ENCODE measurements around the gene GATAD2A.

Gene GATAD2A

DNA sequence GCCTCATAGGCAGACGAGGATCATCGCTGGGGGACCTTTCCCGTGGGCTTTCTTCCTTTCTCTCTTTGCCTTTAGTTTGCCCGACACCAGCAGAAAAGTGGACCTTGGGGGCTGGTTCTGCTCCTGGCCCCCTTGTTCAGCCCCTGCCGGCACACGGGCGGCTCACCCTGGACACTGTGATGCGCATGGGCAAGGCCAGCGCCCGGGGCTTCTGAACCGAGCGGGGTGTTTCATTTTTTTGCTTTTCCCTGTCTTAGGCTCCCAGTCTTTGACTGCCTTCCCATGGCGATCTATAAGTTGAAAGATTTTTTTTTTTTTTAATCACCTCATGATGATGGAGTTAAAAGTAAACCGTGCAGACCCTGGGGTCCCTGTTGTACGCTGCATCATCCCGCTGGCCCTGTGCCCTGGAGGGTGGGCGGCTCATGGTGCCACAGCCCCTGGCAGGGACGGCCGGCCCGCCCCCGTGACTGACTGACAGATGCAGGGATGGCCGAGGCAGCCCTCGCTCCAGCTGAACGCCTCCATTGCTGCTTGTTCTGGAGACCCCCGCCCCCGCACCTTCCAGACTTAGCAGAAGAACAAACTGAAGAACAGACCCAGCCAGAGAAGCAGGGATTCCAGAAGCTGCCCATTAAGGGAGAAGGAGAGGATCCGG lies 100.3 kb downstream of the GATAD2A start:
- no peak overlapping the region for H3K4me3 ChIP-seq (ENCODE audit: low read depth, low read length)
- TF ChIP-seq, protein P1, sequence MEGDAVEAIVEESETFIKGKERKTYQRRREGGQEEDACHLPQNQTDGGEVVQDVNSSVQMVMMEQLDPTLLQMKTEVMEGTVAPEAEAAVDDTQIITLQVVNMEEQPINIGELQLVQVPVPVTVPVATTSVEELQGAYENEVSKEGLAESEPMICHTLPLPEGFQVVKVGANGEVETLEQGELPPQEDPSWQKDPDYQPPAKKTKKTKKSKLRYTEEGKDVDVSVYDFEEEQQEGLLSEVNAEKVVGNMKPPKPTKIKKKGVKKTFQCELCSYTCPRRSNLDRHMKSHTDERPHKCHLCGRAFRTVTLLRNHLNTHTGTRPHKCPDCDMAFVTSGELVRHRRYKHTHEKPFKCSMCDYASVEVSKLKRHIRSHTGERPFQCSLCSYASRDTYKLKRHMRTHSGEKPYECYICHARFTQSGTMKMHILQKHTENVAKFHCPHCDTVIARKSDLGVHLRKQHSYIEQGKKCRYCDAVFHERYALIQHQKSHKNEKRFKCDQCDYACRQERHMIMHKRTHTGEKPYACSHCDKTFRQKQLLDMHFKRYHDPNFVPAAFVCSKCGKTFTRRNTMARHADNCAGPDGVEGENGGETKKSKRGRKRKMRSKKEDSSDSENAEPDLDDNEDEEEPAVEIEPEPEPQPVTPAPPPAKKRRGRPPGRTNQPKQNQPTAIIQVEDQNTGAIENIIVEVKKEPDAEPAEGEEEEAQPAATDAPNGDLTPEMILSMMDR (IDR thresholded peaks at IDR 0.05; ENCODE audit: low read depth, low read length), result no peak

DNA sequence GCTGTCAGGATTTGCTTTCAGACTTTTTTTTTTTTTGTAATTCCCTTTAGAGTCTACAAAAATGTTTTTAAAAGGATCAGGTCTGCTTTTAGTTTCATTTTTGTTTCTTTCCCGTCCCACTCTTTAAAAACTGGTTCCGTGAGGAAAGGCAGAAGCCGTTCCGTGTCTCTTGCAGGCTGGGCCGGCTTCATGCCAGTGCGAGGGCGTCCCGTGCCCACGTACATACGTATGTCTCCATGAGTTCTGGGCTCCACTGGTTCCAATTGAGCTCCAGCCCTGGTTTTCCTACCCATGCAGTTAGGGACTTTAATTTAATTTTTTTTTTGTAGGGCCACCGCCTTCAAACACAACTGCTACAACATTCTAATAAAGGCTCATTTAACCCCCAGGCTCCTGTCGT lies 101.1 kb downstream of the GATAD2A start:
- H3K4me3 ChIP-seq (ENCODE audit: low read depth, low read length), result no peak overlapping the region
- TF ChIP-seq, protein P1 (IDR thresholded peaks at IDR 0.05; ENCODE audit: low read depth, low read length), result no peak

DNA sequence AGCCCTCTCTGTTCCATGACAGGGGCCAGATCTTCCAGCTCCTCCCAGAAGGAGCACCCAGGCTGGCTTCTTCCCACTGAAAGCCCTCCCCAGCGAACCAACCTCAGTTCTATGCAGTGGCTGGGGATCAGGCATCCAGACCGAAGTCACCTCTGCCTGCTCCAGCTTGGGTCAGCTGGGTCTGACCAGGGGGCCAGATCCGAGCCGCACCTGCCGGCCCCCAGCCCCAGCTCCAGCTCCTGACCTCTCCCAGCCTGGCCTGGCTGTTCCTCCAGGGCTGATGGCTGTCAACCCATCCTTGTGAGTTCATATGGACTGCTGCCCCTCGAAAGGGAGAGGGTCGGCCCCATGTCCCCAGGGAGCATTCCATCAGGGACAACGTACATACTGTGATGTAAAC lies 101.9 kb downstream of the GATAD2A start:
- no peak overlapping the region for H3K4me3 ChIP-seq (ENCODE audit: low read depth, low read length)
- TF ChIP-seq, protein P1 (IDR thresholded peaks at IDR 0.05; ENCODE audit: low read depth, low read length), result no peak

DNA sequence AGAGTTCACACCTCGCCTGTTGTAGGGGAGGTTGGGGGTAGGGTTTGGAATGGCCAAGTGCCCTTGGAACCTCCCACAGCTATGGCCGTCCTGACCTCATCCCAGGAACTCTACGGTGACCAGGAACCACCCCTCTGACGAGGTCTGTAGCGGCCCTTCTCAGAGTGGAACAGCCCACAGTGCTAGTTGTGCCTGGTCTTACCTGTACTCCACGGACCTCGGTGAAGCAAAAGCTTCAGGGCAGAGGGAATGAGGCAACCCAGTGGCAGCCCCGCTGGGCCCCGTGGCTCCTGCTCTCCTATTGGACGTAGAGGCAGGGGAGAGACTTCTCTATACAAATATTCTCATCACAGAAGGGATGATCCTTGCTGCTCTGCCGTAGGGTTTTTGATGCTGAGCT lies 102.7 kb downstream of the GATAD2A start:
- TF ChIP-seq, protein P1 (IDR thresholded peaks at IDR 0.05; ENCODE audit: low read depth, low read length), result no peak
- H3K4me3 ChIP-seq (ENCODE audit: low read depth, low read length), result no peak overlapping the region

DNA sequence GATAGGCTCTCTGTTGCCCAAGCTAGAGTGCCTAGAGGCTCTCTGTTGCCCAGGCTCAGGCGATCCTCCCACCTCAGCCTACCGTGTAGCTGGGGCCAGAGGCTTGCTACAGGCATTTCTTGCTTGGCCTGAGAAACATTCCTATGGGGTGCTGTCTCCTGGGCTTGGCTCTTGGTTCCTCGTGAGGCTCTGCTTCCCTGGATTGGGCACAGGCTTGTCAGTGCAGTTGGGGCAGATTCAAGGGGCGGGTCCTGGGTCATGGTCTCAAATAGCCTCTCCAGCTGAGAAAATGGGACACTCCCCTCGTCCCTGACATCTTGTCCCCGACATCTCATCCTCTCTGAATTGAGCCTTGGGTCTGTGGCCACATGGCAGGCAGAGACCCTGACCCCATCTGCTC lies 105.0 kb downstream of the GATAD2A start:
- H3K4me3 ChIP-seq (ENCODE audit: low read depth, low read length), result no peak overlapping the region
- TF ChIP-seq, protein P1 (IDR thresholded peaks at IDR 0.05; ENCODE audit: low read depth, low read length), result no peak

DNA sequence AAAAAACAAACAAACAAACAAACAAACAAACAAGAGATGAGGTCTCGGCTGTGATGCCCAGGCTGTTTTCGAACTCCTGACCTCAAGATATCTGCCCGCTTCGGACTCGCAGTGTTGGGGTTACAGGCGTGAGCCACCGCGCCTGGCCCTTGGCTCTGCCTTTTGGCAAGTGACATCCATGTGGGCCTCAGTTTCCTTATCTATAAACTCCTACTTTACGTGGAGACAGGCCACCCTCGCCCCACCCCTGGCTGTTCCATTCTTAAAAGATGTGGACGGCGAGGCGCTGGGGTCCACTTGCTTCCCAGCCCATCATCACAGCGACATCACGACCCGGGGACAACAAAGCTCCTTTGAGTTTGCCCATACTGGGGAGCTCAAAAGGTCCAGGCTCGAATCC lies 108.2 kb downstream of the GATAD2A start:
- H3K4me3 ChIP-seq (ENCODE audit: low read depth, low read length), result no peak overlapping the region
- TF ChIP-seq, protein P1 (IDR thresholded peaks at IDR 0.05; ENCODE audit: low read depth, low read length), result no peak

DNA sequence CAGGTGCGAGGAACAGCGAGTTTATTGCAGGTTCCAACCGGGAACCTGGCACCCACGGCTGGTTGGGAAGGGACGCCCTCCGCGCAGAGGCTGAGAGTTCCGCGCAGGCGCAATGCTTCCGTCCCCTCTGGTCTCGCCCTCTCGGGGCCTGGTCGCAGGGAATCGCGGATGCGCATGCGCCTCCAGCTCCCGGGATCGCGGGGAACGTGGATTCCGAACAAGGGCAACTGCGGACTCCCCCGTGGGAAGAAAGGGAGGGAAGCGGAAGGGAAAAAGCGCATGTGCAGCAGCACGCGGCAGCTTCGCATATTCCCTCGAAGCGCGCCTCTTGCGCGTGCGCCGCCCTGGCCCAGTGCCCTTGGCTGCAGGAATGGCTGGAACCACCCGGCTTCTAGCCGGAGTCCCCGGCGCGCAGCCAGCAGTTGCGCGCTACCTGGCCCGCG lies 108.8 kb downstream of the GATAD2A start:
- TF ChIP-seq, protein P1 (IDR thresholded peaks at IDR 0.05; ENCODE audit: low read depth, low read length), result no peak

More for the DNA sequence above, 108.8 kb downstream of the GATAD2A start:
- H3K4me3 ChIP-seq (ENCODE audit: low read depth, low read length), result no peak overlapping the region
